BLaER1 treated with 17β-estradiol and CSF1 and Interleukin-3, amounts not matched to agents 10 nM and 100 nM (cell line): ENCODE data around the gene PIGH.

Experiments used
- H3K27ac ChIP-seq, 11 experiments: shearing (Covaris generic); formaldehyde crosslinking; 2 replicates each; pipeline ENCODE4 v1.8.1; 2022
- H3K27me3 ChIP-seq, 11 experiments: shearing (Covaris generic); formaldehyde crosslinking; 2 replicates each; pipeline ENCODE4 v1.8.1; 2022
- H3K36me3 ChIP-seq, 11 experiments: shearing (Covaris generic); formaldehyde crosslinking; 2 replicates each; pipeline ENCODE4 v1.8.1; 2022
- H3K4me1 ChIP-seq, 10 experiments: shearing (Covaris generic); formaldehyde crosslinking; 2 replicates each; pipeline ENCODE4 v1.8.1; 2022
- H3K4me2 ChIP-seq, 11 experiments: shearing (Covaris generic); formaldehyde crosslinking; 2 replicates each; pipeline ENCODE4 v1.8.1; 2022
- H3K4me3 ChIP-seq, 10 experiments: shearing (Covaris generic); formaldehyde crosslinking; 2 replicates each; pipeline ENCODE4 v1.8.1; 2022
- H3K9ac ChIP-seq, 11 experiments: shearing (Covaris generic); formaldehyde crosslinking; 2 replicates each; pipeline ENCODE4 v1.8.1; 2022
- H3K9me3 ChIP-seq, 11 experiments: shearing (Covaris generic); formaldehyde crosslinking; replicated peaks in 1 of 11; 2 replicates each; pipeline ENCODE4 v1.8.1; 2022
- H4K20me1 ChIP-seq, 11 experiments: shearing (Covaris generic); formaldehyde crosslinking; 2 replicates each; pipeline ENCODE4 v1.8.1; 2022
- Cebpa-rat ChIP-seq, 11 experiments: shearing (Covaris generic); IDR thresholded peaks; 2 replicates each; pipeline ENCODE4 v1.8.1; 2022

PIGH gene

DNA sequence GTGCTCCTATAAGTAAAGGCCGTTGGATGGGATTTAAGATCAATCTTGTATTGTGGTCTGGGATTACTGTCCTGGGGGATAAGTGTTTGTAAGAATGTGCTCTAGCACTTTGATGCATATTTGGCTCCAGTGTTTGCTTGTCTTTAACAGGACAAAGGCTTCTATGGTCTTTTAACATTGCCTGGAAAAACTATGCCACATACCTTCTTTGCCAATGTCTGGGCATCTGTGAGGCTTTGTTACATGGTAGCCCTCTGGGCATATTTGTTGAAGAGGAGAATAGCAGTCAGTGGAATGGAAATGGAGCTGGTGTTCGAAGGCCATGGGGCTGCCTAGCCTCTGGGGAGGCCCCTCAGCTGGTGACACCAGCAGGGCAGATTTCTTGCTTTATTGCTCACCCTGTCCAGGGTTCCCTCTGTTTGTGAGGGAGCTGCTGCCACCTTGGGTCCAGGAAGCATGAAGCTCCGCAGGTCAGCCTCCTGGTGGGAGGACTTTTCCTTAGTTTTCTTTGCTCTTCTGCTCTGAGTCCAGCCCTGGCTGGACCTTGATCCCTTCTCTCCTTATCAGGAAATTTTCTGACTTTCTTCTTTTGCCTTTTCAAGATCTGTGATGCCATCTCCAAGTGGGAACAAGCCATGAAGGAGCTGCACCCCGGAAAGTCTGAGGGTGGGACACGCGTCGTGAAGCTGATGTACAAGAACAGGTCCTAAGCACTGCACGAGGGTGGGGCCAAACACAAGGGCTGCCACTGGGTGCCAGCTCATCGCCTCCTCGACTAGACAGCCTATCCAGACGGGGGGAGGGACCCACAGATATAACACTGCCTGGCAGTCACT is 19.5 kb downstream of the PIGH start:
- Histone ChIP-seq H3K36me3 (no peaks in the 10 kb centered on the region), H3K27me3 (no peaks in the 10 kb centered on the region), H3K9me3 (no peaks in the 10 kb centered on the region), H3K27ac (no peak overlapping the region), H3K4me3 (no peak overlapping the region), H3K4me2 (no peak overlapping the region), H3K4me1 (peaks cover 0 to 23% (median 0%) of the 10 kb centered on the region in 10 experiments; a peak in 6 of 20 replicates), H4K20me1 (no peaks in the 10 kb centered on the region), H3K9ac (no peak overlapping the region)
- TF ChIP-seq Cebpa-rat (IDR thresholded peaks at IDR 0.05): no peak

DNA sequence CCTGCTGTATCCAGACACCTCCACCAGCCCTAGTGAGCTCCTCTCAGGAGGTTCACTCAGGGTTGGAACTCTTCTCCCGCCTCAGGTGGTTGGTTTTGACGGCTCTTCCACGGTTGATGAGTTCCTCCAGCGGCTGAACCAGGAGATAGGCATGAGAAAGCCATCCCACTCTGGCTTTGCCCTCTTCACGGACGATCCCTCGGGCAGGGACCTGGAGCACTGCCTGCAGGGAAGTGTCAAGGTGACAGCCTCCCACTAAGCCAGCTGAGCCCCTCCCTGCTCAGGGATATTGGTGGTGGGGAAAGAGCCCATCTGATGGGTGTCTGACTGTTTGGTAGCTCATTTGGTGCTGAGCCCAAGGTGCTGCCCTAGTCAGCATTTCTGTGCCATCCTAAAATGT is 20.4 kb downstream of the PIGH start:
- TF ChIP-seq Cebpa-rat (IDR thresholded peaks at IDR 0.05): no peak
- Histone ChIP-seq H3K36me3 (no peaks in the 10 kb centered on the region), H4K20me1 (no peaks in the 10 kb centered on the region), H3K9ac (no peak overlapping the region), H3K4me3 (no peak overlapping the region), H3K4me1 (peaks cover 0 to 21% (median 0%) of the 10 kb centered on the region in 10 experiments; a peak in 6 of 20 replicates), H3K4me2 (no peak overlapping the region), H3K27ac (no peak overlapping the region), H3K27me3 (no peaks in the 10 kb centered on the region), H3K9me3 (no peaks in the 10 kb centered on the region)

DNA sequence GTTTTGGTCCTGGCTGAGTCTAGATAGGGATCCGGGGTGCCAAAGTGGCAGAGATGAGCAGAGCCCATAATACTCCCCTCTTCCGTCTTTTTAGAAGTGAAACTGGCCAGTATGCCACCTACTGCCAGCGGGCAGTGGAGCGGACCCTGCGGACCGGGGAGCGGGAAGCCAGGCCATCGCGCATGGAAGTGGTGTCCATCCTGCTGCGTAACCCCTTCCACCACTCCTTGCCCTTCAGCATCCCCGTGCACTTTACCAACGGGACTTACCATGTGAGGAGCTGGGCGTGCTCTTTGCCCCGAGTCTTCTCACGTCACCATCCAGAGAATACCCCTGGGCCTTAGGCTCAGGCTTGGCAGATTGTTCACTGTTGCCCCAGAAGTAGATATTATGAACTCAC is 21.0 kb downstream of the PIGH start:
- no peak overlapping the region for H3K9ac ChIP-seq
- TF ChIP-seq Cebpa-rat (IDR thresholded peaks at IDR 0.05): no peak
- H3K9me3 ChIP-seq: no peaks in the 10 kb centered on the region
- no peaks in the 10 kb centered on the region for H4K20me1 ChIP-seq
- no peak overlapping the region for H3K27ac ChIP-seq
- H3K4me3 ChIP-seq: no peak overlapping the region
- H3K4me2 ChIP-seq: no peak overlapping the region
- H3K36me3 ChIP-seq: no peaks in the 10 kb centered on the region
- H3K27me3 ChIP-seq: no peaks in the 10 kb centered on the region
- H3K4me1 ChIP-seq: peaks cover 0 to 21% (median 0%) of the 10 kb centered on the region in 10 experiments; a peak in 6 of 20 replicates

DNA sequence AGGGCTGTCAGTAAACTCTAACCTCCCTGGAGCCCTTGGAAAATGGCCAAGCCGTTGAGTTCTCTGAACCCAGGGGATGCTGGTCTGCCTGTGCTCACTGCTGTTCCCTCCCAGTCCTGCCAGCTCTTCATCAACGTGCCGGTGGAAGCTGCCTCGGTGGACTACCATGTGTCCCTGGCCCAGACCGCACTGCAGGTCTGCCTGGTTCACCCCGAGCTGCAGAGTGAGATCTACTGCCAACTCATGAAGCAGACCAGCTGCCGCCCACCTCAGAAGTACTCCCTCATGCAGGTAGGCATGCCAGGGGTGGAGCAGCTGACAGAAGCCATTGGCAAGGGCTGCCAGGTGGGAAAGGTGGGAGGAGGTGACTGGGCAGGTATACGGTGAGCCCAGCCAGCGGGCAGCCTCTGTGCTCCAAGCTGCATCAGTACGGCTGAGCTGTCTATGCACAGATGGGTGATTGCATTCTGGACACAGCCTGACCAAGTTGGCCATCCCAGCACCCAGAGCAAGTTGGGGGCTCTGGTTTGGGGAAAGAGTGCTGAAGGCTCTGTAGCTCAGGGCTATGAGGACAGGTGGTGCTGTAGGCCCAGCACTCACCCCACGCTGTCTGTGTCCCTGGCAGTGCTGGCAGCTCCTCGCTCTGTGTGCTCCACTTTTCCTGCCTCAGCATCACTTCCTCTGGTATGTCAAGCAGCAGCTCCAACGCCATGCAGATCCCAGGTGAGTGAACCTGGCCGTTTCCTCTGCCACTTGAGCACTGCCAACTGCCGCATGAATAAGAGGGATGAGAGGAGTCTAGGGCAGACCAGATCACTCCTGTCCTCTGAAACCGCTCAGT is 21.9 kb downstream of the PIGH start:
- no peak overlapping the region for H3K4me3 ChIP-seq
- no peaks in the 10 kb centered on the region for H4K20me1 ChIP-seq
- no peak overlapping the region for H3K4me2 ChIP-seq
- H3K4me1 ChIP-seq: peaks cover 0 to 21% (median 0%) of the 10 kb centered on the region in 10 experiments; a peak in 6 of 20 replicates
- H3K36me3 ChIP-seq: no peaks in the 10 kb centered on the region
- no peak overlapping the region for H3K9ac ChIP-seq
- TF ChIP-seq Cebpa-rat (IDR thresholded peaks at IDR 0.05): no peak
- H3K27me3 ChIP-seq: no peaks in the 10 kb centered on the region
- H3K9me3 ChIP-seq: no peaks in the 10 kb centered on the region
- no peak overlapping the region for H3K27ac ChIP-seq

DNA sequence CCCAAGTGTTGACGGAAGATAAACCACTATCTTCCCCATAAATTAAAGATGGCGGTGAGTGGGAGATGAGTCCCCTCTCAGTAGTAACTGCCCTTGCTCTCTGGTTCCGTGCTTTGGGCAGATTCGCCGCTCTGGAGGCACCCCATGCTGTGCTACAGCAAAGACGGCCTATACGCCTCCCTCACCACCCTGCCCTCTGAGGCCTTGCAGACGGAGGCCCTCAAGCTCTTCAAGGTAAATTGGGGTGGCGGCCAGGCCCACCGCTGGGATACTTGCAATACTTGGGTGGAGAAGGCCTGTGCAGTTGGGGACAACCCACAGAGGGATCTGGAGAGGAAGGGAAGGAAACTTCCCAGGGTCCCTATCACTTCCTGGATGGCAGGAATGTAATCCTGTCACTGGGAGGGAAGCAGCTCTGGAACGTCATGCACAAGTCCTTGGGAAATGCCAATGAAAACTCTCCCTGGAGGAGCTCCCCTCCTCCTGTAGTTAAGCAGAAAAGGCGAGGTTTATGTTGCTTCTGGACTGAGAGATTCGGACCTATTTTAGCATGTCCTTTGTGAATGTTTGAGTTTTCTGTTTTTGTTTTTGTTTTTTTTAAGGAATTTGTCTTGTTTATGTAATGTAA is 22.8 kb downstream of the PIGH start:
- Histone ChIP-seq H3K9ac (no peak overlapping the region), H3K4me1 (peaks cover 0 to 21% (median 0%) of the 10 kb centered on the region in 10 experiments; a peak in 6 of 20 replicates), H3K36me3 (no peaks in the 10 kb centered on the region), H3K9me3 (no peaks in the 10 kb centered on the region), H3K27ac (no peak overlapping the region), H4K20me1 (no peaks in the 10 kb centered on the region), H3K4me2 (no peak overlapping the region), H3K27me3 (no peaks in the 10 kb centered on the region), H3K4me3 (no peak overlapping the region)
- no peak for TF ChIP-seq Cebpa-rat (IDR thresholded peaks at IDR 0.05)

DNA sequence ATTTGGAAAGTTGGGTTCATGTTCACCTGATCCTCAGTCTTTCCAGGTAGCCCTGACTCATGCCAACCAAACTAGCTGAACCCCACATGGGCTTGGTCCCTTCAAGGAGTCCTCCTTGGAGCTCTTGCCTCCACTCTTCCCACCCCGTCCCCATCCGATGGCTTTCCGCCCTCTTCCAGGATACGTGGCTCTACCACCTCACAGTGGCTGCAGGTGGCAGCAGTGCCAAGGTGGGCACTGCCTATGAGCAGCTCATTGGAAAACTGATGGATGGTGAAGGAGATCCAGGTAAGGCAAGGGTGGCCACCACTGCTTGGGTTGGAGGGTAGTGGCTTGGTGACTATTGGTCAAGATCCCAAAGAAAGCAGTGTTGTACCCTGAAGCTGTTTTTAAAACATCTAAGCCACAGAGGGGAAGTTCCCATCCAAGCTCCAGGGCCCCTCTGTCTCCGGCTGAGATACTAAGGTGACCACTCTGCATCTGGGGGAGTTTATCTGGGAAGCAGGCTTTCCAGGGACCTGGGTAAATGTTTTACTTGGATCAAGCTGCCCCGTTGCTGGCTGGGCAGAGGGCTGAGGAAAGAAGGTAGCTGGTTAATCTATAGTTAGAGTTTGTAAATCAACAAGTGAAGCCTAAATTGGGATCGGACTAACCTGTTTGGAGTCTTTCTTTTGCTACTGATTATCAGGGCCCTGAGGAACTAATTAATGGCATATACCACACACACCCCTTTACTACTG is 23.7 kb downstream of the PIGH start:
- TF ChIP-seq Cebpa-rat (IDR thresholded peaks at IDR 0.05): no peak
- no peaks in the 10 kb centered on the region for H3K27me3 ChIP-seq
- no peaks in the 10 kb centered on the region for H3K9me3 ChIP-seq
- H3K27ac ChIP-seq: no peak overlapping the region
- no peak overlapping the region for H3K4me3 ChIP-seq
- no peaks in the 10 kb centered on the region for H3K36me3 ChIP-seq
- H3K4me1 ChIP-seq: peaks cover 0 to 16% (median 0%) of the 10 kb centered on the region in 10 experiments; a peak in 6 of 20 replicates
- H3K9ac ChIP-seq: no peak overlapping the region
- H4K20me1 ChIP-seq: no peaks in the 10 kb centered on the region
- H3K4me2 ChIP-seq: peak overlapping the region in 3 of 11 experiments; percentile 15 to 41 (median 34); a peak in 3 of 22 replicates

DNA sequence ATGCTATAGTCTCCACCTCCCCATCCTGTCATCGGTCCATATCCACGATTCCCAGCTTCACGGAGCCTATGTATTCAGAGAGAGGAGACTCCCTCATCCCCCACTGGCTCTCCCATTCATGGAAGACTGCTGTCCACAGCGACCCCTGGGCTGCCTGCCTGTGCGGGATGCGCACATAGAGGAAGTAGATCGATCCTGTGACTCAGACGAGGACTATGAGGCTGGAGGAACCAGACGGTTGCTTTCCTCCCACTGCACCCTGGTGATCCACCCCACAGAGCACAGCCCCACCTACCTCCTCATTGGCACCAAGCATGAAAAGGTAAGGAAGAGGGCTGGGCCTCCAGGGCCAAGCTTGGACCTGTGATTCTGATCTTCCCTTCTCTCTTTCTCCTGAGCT is 24.4 kb downstream of the PIGH start:
- Histone ChIP-seq H3K36me3 (no peaks in the 10 kb centered on the region), H3K27me3 (no peaks in the 10 kb centered on the region), H3K4me3 (no peak overlapping the region), H3K4me2 (peak overlapping the region in 4 of 11 experiments; percentile 1 to 41 (median 24); a peak in 6 of 22 replicates), H3K9me3 (no peaks in the 10 kb centered on the region), H3K9ac (no peak overlapping the region), H4K20me1 (no peaks in the 10 kb centered on the region), H3K27ac (no peak overlapping the region), H3K4me1 (peaks cover 0 to 12% (median 0%) of the 10 kb centered on the region in 10 experiments; a peak in 6 of 20 replicates)
- no peak for TF ChIP-seq Cebpa-rat (IDR thresholded peaks at IDR 0.05)

DNA sequence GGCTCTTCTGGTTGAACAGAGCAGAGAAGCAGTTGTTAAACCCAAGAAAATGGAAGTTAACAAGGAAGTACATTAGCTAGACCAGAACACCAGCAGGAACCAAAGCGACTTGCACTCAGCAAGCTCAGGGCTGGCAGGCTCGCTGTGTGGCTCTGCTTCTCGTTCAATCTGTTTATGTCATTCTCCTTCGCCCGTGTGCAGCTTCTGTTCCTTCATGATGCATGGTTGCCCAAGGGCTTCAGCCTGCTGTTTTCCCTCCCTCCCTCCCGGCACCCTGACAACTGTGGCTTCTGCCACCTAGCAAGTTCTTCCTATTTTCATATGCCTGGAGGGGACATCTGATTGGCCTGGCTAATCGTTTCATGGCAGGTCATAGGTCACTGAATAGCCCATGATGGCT is 25.3 kb downstream of the PIGH start:
- TF ChIP-seq Cebpa-rat (IDR thresholded peaks at IDR 0.05): no peak
- Histone ChIP-seq H3K36me3 (no peaks in the 10 kb centered on the region), H3K9ac (no peak overlapping the region), H3K4me3 (no peak overlapping the region), H3K4me1 (peaks cover 0 to 12% (median 0%) of the 10 kb centered on the region in 10 experiments; a peak in 7 of 20 replicates), H3K27ac (no peak overlapping the region), H3K9me3 (no peaks in the 10 kb centered on the region), H3K4me2 (no peak overlapping the region; a peak in 1 of 22 replicates), H3K27me3 (no peaks in the 10 kb centered on the region), H4K20me1 (no peaks in the 10 kb centered on the region)
